Coronary artery (tissue), 2 donors: ENCODE measurements around the gene SLC39A3.

Source experiments
- DNase-seq: peaks from one replicate; pipeline ENCODE4 v3.0.0-alpha.2; 2017; ENCODE audit warnings: low spot score
- H3K27ac ChIP-seq, 2 donors: fragments of 200-600 bp; sonication (generic); one replicate each; pipeline ENCODE4 v1.5.1; 2016 to 2019
- H3K4me3 ChIP-seq: fragments of 200-600 bp; sonication (generic); 2 replicates; pipeline ENCODE4 v1.5.1; 2016; ENCODE audit warnings: mild to moderate bottlenecking, moderate library complexity
- TF ChIP-seq, protein P1 (sequence below): fragments of 200-600 bp; sonication (generic); IDR thresholded peaks from one replicate; pipeline ENCODE4 v1.5.1; 2019; ENCODE audit warnings: antibody characterized with exemption

The SLC39A3 gene

GRCh38 chr19:2686360-2686759, 53.5 kb downstream of the SLC39A3 start:
- TF ChIP-seq, protein P1, sequence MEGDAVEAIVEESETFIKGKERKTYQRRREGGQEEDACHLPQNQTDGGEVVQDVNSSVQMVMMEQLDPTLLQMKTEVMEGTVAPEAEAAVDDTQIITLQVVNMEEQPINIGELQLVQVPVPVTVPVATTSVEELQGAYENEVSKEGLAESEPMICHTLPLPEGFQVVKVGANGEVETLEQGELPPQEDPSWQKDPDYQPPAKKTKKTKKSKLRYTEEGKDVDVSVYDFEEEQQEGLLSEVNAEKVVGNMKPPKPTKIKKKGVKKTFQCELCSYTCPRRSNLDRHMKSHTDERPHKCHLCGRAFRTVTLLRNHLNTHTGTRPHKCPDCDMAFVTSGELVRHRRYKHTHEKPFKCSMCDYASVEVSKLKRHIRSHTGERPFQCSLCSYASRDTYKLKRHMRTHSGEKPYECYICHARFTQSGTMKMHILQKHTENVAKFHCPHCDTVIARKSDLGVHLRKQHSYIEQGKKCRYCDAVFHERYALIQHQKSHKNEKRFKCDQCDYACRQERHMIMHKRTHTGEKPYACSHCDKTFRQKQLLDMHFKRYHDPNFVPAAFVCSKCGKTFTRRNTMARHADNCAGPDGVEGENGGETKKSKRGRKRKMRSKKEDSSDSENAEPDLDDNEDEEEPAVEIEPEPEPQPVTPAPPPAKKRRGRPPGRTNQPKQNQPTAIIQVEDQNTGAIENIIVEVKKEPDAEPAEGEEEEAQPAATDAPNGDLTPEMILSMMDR = no peak
- Histone ChIP-seq H3K4me3 (no peak overlapping the region), H3K27ac (no peak overlapping the region)
- DNase-seq = no peak

DNA sequence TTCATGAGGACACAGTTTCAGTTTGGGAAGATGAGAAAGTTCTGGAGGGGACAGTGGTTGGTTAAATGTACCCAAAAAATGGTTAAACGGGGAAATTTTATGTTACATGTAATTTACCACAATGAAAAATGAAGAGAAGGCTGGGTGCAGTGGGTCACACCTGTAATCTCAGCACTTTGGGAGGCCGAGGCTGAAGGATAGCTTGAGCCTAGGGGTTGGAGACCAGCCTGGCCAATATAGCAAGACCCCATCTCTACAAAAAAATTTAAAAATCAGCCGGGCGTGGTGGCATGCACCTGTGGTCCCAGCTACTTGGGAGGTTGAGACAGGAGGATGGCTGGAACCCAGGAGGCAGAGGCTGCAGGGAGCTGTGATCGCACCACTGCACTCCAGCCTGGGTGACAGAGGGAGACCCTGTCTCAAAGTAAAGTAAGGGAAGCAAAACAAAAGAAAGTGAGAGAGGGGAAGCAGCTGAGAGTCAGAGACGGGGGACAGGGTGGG, 54.6 kb downstream of the SLC39A3 start:
- H3K27ac ChIP-seq = no peak overlapping the region
- no peak overlapping the region for H3K4me3 ChIP-seq
- TF ChIP-seq, protein P1 = no peak
- DNase-seq = no peak

DNA sequence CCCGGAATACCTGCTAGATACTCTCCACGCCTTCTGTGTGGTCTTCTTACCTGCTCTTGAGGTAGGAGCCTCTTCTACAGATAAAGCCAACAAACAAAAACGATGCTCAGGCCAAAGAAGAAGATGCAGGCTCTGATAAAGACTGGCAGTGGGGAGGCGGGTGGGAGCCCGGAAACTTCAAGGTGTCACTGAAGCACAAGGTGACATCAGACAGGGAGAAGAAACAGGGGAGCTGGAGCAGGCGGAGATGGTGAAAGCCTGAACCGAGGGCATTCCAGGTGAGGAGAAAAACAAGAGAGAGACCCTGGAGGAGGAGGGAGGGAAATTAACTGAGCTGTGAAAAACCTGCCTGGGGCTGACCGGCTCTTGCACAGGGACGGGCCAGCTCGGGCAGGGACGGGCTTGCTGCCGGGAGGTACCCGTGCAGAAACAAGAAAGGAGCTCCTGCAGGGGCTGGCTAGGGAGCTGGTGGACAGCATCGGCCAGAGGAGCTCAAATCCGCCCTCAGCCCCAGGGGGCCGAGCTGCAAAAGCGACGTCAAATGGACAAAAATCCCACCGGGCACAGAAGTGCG, 56.3 kb downstream of the SLC39A3 start:
- Histone ChIP-seq H3K27ac (no peak overlapping the region), H3K4me3 (no peak overlapping the region)
- no peak for DNase-seq
- TF ChIP-seq, protein P1 = no peak
